Trophoblast cell (in vitro differentiated cells and primary cell): ENCODE data around the gene PNMA8C.
"Not testable (repeated sequence)": the region's sequence is repeated elsewhere in the genome, so short reads cannot be mapped to it uniquely, and the experiment has no call there.

Experiments
- DNase-seq, 2 donors: peaks; one replicate each; pipeline ENCODE4 v3.0.0-alpha.2; 2016
- H2AFZ ChIP-seq: 2 replicates; pipeline ENCODE4 v1.6.1; 2013; ENCODE audit warnings: low read length, moderate library complexity, mild to moderate bottlenecking; ENCODE audit not compliant: insufficient read depth, poor library complexity
- H2AK5ac ChIP-seq: 2 replicates; pipeline ENCODE4 v1.6.1; 2013; ENCODE audit warnings: mild to moderate bottlenecking, low read length
- H2BK120ac ChIP-seq: 2 replicates; pipeline ENCODE4 v1.6.1; 2013; ENCODE audit warnings: low read length, mild to moderate bottlenecking, moderate library complexity; ENCODE audit not compliant: insufficient read depth, poor library complexity
- H2BK12ac ChIP-seq: 2 replicates; pipeline ENCODE4 v1.6.1; 2013; ENCODE audit warnings: mild to moderate bottlenecking, low read length, moderate library complexity
- H2BK5ac ChIP-seq: 2 replicates; pipeline ENCODE4 v1.6.1; 2013; ENCODE audit warnings: low read length, low read depth, moderate library complexity, mild to moderate bottlenecking; ENCODE audit not compliant: poor library complexity
- H3K14ac ChIP-seq: 2 replicates; pipeline ENCODE4 v1.6.1; 2013; ENCODE audit warnings: mild to moderate bottlenecking, low read length
- H3K18ac ChIP-seq: 2 replicates; pipeline ENCODE4 v1.6.1; 2013; ENCODE audit warnings: mild to moderate bottlenecking, low read length
- H3K23ac ChIP-seq: 2 replicates; pipeline ENCODE4 v1.6.1; 2013; ENCODE audit warnings: low read length
- H3K27ac ChIP-seq: 2 replicates; pipeline ENCODE4 v1.5.1; 2013; ENCODE audit warnings: low read depth, mild to moderate bottlenecking, inconsistent platforms, low read length, moderate library complexity
- H3K27me3 ChIP-seq: 2 replicates; pipeline ENCODE4 v1.6.1; 2013; ENCODE audit warnings: inconsistent platforms, mild to moderate bottlenecking, low read length, moderate library complexity; ENCODE audit not compliant: insufficient read depth
- H3K36me3 ChIP-seq, 2 experiments: 1 replicate in 1 of 2; 2 replicates in 1 of 2; pipeline ENCODE4 v1.6.1; 2013; ENCODE audit warnings: low read length in 2 of 2, mild to moderate bottlenecking in 2 of 2, moderate library complexity in 1 of 2; ENCODE audit not compliant: insufficient read depth in 2 of 2, control insufficient read depth in 1 of 2
- H3K4ac ChIP-seq: 2 replicates; pipeline ENCODE4 v1.6.1; 2013; ENCODE audit warnings: low read depth, mild to moderate bottlenecking, low read length, moderate library complexity
- H3K4me1 ChIP-seq, 2 experiments: 1 replicate in 1 of 2; 2 replicates in 1 of 2; pipeline ENCODE4 v1.6.1; 2013; ENCODE audit warnings: low read length in 2 of 2, mild to moderate bottlenecking in 2 of 2, moderate library complexity in 1 of 2; ENCODE audit not compliant: insufficient read depth in 2 of 2, control insufficient read depth in 1 of 2
- H3K4me2 ChIP-seq: 2 replicates; pipeline ENCODE4 v1.6.1; 2013; ENCODE audit warnings: inconsistent platforms, mild to moderate bottlenecking, low read length, moderate library complexity
- H3K4me3 ChIP-seq: 2 replicates; pipeline ENCODE4 v1.5.1; 2013; ENCODE audit warnings: mild to moderate bottlenecking, low read depth, low read length, inconsistent platforms
- H3K79me1 ChIP-seq: one replicate; pipeline ENCODE4 v1.6.1; 2013; ENCODE audit warnings: low read length
- H3K79me2 ChIP-seq: 2 replicates; pipeline ENCODE4 v1.6.1; 2013; ENCODE audit warnings: low read length, mild to moderate bottlenecking; ENCODE audit not compliant: control insufficient read depth, insufficient read depth, poor library complexity
- H3K9ac ChIP-seq: 2 replicates; pipeline ENCODE4 v1.6.1; 2013; ENCODE audit warnings: mild to moderate bottlenecking, low read length
- H3K9me3 ChIP-seq: 2 replicates; pipeline ENCODE4 v1.6.1; 2013; ENCODE audit warnings: low read depth, mild to moderate bottlenecking, control low read depth, inconsistent platforms, low read length; ENCODE audit not compliant: insufficient read depth
- H4K12ac ChIP-seq: 2 replicates; pipeline ENCODE4 v1.6.1; 2013; ENCODE audit warnings: low read depth, mild to moderate bottlenecking, low read length, moderate library complexity
- H4K8ac ChIP-seq: 2 replicates; pipeline ENCODE4 v1.6.1; 2013; ENCODE audit warnings: low read depth, mild to moderate bottlenecking, low read length, moderate library complexity
- H4K91ac ChIP-seq: one replicate; pipeline ENCODE4 v1.6.1; 2013; ENCODE audit warnings: low read depth, mild to moderate bottlenecking, low read length, moderate library complexity
- WGBS: extraction: QIAGEN DNeasy Blood & Tissue Kit; methylation state at CpG from one replicate; pipeline ENCODE4 v1.1.7; 2013; ENCODE audit warnings: missing lambda C conversion rate; ENCODE audit not compliant: insufficient read length, insufficient coverage; ENCODE audit errors: extremely low coverage; 5-methylcytosine and 5-hydroxymethylcytosine counted together

PNMA8C gene

GRCh38 chr19:46376241-46377153 lies 52.2 kb downstream of the PNMA8C start:
- no peak for DNase-seq
- Histone ChIP-seq H3K18ac (no peak overlapping the region), H4K8ac (no peak overlapping the region), H3K14ac (no peak overlapping the region), H3K27ac (no peak overlapping the region), H3K79me2 (peaks cover 10% of the 10 kb centered on the region), H2BK12ac (no peak overlapping the region), H3K23ac (no peak overlapping the region), H3K4me1 (peaks cover 23 to 27% of the 10 kb centered on the region in 2 experiments), H2BK120ac (no peak overlapping the region), H3K36me3 (peaks cover 15 to 34% of the 10 kb centered on the region in 2 experiments), H3K4me3 (no peak overlapping the region), H4K12ac (no peak overlapping the region), H2AFZ (no peak overlapping the region), H2AK5ac (no peak overlapping the region), H3K9me3 (peaks cover 2% of the 10 kb centered on the region), H3K27me3 (no peaks in the 10 kb centered on the region), H2BK5ac (no peak overlapping the region), H3K4me2 (no peak overlapping the region), H3K4ac (no peak overlapping the region), H3K79me1 (peaks cover 19% of the 10 kb centered on the region), H3K9ac (peak overlapping the region; percentile 9), H4K91ac (no peak overlapping the region)
- no CpG with 5 or more reads among the region's 20 CpGs for WGBS

GRCh38 chr19:46375476-46376067 lies 53.2 kb downstream of the PNMA8C start:
- H2BK120ac ChIP-seq, H4K12ac ChIP-seq, H3K4ac ChIP-seq, H3K18ac ChIP-seq, H4K91ac ChIP-seq, H2AK5ac ChIP-seq, H3K79me2 ChIP-seq, H3K27me3 ChIP-seq, H3K9me3 ChIP-seq, H3K4me2 ChIP-seq, H2AFZ ChIP-seq, H2BK5ac ChIP-seq, H4K8ac ChIP-seq, H3K27ac ChIP-seq, H3K9ac ChIP-seq, H2BK12ac ChIP-seq, H3K23ac ChIP-seq, DNase-seq, H3K14ac ChIP-seq, H3K4me3 ChIP-seq: not testable (repeated sequence)
- no CpG with 5 or more reads among the region's 22 CpGs for WGBS
- Histone ChIP-seq H3K79me1 (peaks cover 19% of the 10 kb centered on the region), H3K4me1 (peaks cover 29 to 34% of the 10 kb centered on the region in 2 experiments), H3K36me3 (peaks cover 15 to 33% of the 10 kb centered on the region in 2 experiments)
